WI38 (cell line): ENCODE results near the gene SEL1L2.

Experiments
- H3K4me3 ChIP-seq: 2 replicates; pipeline ENCODE4 v1.5.1; 2011; ENCODE audit warnings: low read depth, mild to moderate bottlenecking, control low read depth, low read length
- TF ChIP-seq, protein P1 (sequence below): IDR thresholded peaks from 2 replicates; pipeline ENCODE4 v1.5.1; 2012; ENCODE audit warnings: low read depth, mild to moderate bottlenecking, control low read depth, low read length

The SEL1L2 gene

DNA sequence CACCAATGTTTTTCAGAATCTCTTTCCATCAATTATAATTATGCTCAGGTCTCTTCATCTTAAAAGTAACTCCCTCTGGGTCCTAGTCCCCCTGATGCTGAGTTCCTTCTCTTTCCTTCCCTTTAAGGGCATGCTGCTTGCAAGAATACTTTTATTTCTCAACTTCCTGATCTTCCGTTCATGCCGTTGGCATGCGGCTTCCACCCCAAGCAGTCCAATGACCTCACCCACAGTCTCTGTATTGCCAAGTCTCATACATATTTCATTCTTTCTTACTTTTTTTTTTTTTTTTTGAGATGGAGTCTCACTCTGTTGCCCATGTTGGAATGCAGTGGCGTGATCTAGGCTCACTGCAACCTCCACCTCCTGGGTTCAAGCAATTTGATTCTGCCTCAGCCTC lies 122.1 kb downstream of the SEL1L2 start:
- H3K4me3 ChIP-seq: no peak overlapping the region
- TF ChIP-seq, protein P1, sequence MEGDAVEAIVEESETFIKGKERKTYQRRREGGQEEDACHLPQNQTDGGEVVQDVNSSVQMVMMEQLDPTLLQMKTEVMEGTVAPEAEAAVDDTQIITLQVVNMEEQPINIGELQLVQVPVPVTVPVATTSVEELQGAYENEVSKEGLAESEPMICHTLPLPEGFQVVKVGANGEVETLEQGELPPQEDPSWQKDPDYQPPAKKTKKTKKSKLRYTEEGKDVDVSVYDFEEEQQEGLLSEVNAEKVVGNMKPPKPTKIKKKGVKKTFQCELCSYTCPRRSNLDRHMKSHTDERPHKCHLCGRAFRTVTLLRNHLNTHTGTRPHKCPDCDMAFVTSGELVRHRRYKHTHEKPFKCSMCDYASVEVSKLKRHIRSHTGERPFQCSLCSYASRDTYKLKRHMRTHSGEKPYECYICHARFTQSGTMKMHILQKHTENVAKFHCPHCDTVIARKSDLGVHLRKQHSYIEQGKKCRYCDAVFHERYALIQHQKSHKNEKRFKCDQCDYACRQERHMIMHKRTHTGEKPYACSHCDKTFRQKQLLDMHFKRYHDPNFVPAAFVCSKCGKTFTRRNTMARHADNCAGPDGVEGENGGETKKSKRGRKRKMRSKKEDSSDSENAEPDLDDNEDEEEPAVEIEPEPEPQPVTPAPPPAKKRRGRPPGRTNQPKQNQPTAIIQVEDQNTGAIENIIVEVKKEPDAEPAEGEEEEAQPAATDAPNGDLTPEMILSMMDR: no peak

DNA sequence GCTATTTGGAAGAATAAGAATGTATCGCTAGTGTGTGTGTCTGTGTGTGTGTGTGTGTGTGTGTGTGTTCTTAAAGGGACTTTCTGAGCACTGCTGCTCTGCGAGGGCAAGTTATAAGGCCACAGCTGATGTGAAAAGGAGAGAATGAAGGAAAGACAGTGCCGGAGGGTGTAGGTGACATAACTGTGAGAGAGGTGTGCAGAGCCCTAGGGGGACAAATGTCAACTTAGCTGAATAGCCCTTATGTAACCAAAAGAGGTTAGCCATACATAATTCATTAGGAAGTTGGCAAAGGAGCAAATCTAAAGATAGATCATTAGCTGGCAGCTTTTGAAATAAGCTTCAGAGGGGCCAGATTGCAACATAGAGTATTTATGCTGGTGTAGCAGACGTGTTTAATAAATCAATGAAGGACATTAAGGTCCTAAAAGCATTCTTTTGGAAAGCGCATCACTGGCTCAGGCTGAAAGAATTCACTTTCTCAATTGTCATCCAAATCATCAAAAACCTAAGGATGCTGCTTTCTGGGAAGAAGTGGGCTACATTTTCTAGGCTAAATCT lies 124.5 kb downstream of the SEL1L2 start:
- no peak overlapping the region for H3K4me3 ChIP-seq

DNA sequence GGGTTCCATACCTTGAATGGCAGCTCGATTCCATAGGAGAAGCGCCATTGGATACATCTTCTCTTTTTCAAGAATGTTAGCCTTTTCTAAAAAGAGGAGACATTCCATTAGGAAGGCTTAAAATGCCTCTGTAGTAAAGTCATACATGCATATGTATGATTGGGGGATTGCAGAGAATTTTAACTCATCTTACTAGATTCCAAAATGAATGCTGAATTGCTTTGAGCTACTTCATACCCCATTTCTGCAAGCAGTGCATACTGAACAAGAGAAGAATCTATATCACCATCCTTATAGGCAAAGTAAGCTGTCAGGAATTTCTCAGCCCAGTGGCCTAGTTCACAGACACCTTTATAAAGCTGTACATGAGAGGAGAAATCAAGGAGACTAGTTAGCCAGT lies 125.3 kb downstream of the SEL1L2 start:
- TF ChIP-seq, protein P1: no peak
- no peak overlapping the region for H3K4me3 ChIP-seq

More for the DNA sequence above, 124.5 kb downstream of the SEL1L2 start:
- TF ChIP-seq, protein P1: no peak

DNA sequence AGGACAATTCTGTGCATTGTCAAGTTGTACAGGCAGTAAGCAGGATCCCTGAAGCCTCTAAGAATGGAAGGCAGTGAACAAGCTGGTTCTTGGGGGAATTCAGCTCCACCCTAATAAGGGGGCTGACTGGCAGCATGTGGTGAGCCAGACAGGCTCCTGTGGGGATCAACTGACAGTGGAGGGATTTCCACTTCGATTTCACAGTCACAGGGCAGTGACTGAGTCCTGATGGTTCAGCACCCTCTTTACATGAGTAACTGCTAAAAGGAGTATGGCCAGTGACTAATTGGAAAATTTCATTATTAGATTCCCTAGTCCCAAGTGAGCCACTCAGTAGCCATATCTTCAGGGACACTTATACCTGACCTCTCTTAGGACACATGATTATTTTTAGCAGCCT lies 127.2 kb downstream of the SEL1L2 start:
- H3K4me3 ChIP-seq: no peak overlapping the region
- TF ChIP-seq, protein P1: no peak

DNA sequence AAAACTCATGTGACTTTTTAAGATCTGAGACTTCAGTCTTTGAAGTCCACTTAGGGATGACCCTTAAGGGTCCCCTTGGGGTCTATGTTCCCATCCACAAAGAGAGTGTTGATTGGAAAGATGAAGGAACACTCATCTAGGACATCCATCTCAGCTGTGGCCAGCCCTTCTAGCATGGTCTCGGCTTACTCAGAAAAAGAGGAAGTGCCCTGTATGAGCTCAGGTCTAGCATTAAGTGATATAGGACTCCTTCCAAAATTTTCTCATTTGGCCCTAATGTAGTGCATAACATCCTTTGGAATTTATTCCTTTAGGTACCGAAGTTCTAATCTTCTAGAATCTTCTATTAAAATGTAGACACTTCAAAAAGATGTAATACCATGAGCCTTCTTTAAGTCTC lies 128.2 kb downstream of the SEL1L2 start:
- TF ChIP-seq, protein P1: no peak
- H3K4me3 ChIP-seq: no peak overlapping the region

DNA sequence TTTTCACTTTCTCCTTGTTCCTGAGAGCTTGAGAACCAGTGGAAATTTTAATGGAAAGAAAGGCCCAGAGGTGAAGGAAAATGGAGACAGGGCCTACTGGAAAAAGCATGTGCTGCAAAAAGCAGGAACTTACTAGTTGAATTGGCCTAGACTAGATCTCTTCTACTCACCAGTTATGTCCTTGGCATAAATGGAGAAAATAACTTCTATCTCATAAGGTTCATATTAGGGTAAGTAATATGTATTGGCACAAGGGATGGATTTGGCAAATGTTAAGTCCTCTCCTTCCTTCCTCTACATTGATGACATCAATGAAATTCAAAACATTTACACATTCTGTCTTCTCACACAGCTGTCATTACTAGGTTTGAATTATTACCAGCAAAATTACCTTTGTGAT lies 131.5 kb downstream of the SEL1L2 start:
- TF ChIP-seq, protein P1: no peak
- no peak overlapping the region for H3K4me3 ChIP-seq

DNA sequence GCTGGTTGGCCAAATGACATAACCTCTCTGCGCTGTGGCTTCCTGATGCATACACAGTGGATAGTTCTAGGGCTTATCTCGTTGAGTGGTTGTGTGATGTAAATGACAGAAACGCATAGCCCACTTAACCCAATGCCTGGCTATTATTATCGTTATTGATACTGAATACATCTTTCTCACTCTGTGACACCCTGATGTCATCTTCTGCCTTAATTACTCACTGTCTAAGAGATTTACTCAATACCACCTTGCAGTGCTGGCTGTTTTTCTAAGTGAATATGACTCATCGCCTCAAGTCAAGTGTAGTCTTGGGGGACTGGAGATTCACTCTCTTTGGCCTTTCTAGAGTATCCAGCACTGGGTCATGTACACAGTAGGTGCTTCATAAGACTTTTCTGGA lies 132.0 kb downstream of the SEL1L2 start:
- TF ChIP-seq, protein P1: no peak
- H3K4me3 ChIP-seq: no peak overlapping the region
